Uterus (tissue), 4 donors: ENCODE data around the gene EMD. TPM values are rescaled to one million over a fixed set of nuclear protein-coding genes. Genes with fewer than 3 reads are reported as not detected.

Experiments
- DNase-seq, 2 donors: peaks; one replicate each; pipeline ENCODE4 v3.0.0-alpha.2; 2019 to 2020
- H3K27ac ChIP-seq, 2 donors: fragments of 200-600 bp; sonication (generic); 1 replicate in 1 of 2; 2 replicates in 1 of 2; pipeline ENCODE4 v1.5.1; 2016 to 2018
- H3K27me3 ChIP-seq, 2 donors: fragments of 200-600 bp; sonication (generic); one replicate each; pipeline ENCODE4 v1.5.1; 2018 to 2019; ENCODE audit warnings: control low read depth in 1 of 2
- H3K36me3 ChIP-seq, 2 donors: fragments of 200-600 bp; sonication (generic); one replicate each; pipeline ENCODE4 v1.5.1; 2019; ENCODE audit warnings: control low read depth in 1 of 2
- H3K4me1 ChIP-seq, 2 donors: fragments of 200-600 bp; sonication (generic); one replicate each; pipeline ENCODE4 v1.5.1; 2018 to 2019; ENCODE audit warnings: control low read depth in 1 of 2
- H3K4me3 ChIP-seq, 2 donors: fragments of 200-600 bp; sonication (generic); 1 replicate in 1 of 2; 2 replicates in 1 of 2; pipeline ENCODE4 v1.5.1; 2018 to 2019; ENCODE audit warnings: mild to moderate bottlenecking in 1 of 2
- H3K9me3 ChIP-seq, 2 donors: fragments of 200-600 bp; sonication (generic); one replicate each; pipeline ENCODE4 v1.5.1; 2019; ENCODE audit warnings: control low read depth in 1 of 2
- CTCF ChIP-seq, 4 experiments: fragments of 200-600 bp in 2 of 4; fragments of 450-650 bp in 2 of 4; sonication (generic) in 2 of 4; IDR thresholded peaks; one replicate each; pipeline ENCODE4 v1.5.1; 2016 to 2019; ENCODE audit warnings: antibody characterized with exemption in 4 of 4, mild to moderate bottlenecking in 2 of 4, moderate library complexity in 1 of 4
- POLR2A ChIP-seq, 2 donors: fragments of 450-650 bp; IDR thresholded peaks; one replicate each; pipeline ENCODE4 v1.6.1; 2016; ENCODE audit warnings: antibody characterized with exemption in 2 of 2, mild to moderate bottlenecking in 1 of 2, moderate library complexity in 1 of 2
- intact Hi-C: fragments of 100-400 bp; cut with DNase I; formaldehyde crosslinking; loops from one replicate; pipeline ENCODE4 v1.15.1; 2023; ENCODE audit warnings: low total_unique reads
- total RNA-seq, 4 donors: library from RNA; depleted of rRNA in 3 of 4; stranded (reverse); fragments of >200 nt in 3 of 4; gene quantifications; one replicate each; pipeline versions ENCODE4 v1.1.0 to v1.2.4, GENCODE V29; 2014 to 2023
- donor health status: DM: yes; HTN: yes; CAD: no.

EMD gene
- total RNA-seq, 4 donors from 2014 or later: 13.6 to 118 (median 44.4) TPM

- TF ChIP-seq POLR2A (IDR thresholded peaks at IDR 0.05) (no peak), CTCF (IDR thresholded peaks at IDR 0.05) (no peak)
Measured at GRCh38 chrX:154356596-154356995, 22.5 kb upstream of the EMD start.

GRCh38 chrX:154357205-154357604 is 21.9 kb upstream of the EMD start:
- no peaks in the 10 kb centered on the region for H3K4me1 ChIP-seq
- H3K27ac ChIP-seq: peak overlapping the region in 1 of 2 donors; percentile 43
- TF ChIP-seq CTCF (IDR thresholded peaks at IDR 0.05) (no peak), POLR2A (IDR thresholded peaks at IDR 0.05) (no peak)

More at GRCh38 chrX:154356596-154356995, 22.5 kb upstream of the EMD start:
- Histone ChIP-seq H3K27me3 (no peaks in the 10 kb centered on the region), H3K4me3 (no peak overlapping the region), H3K4me1 (no peaks in the 10 kb centered on the region), H3K27ac (peak overlapping the region in 1 of 2 donors; percentile 43), H3K36me3 (no peaks in the 10 kb centered on the region), H3K9me3 (no peaks in the 10 kb centered on the region)
- no peak for DNase-seq
- intact Hi-C loops: no loop called here

GRCh38 chrX:154358011-154358410 is 21.1 kb upstream of the EMD start:
- no peaks in the 10 kb centered on the region for H3K9me3 ChIP-seq
- no peak overlapping the region for H3K27ac ChIP-seq
- intact Hi-C loops: no loop called here
- no peaks in the 10 kb centered on the region for H3K27me3 ChIP-seq
- TF ChIP-seq CTCF (IDR thresholded peaks at IDR 0.05) (no peak), POLR2A (IDR thresholded peaks at IDR 0.05) (no peak)
- no peak overlapping the region for H3K4me3 ChIP-seq
- H3K36me3 ChIP-seq: no peaks in the 10 kb centered on the region
- DNase-seq: no peak
- no peaks in the 10 kb centered on the region for H3K4me1 ChIP-seq

More at GRCh38 chrX:154357205-154357604, 21.9 kb upstream of the EMD start:
- intact Hi-C loops: no loop called here
- no peaks in the 10 kb centered on the region for H3K27me3 ChIP-seq
- H3K4me3 ChIP-seq: no peak overlapping the region
- H3K36me3 ChIP-seq: no peaks in the 10 kb centered on the region
- DNase-seq: no peak
- H3K9me3 ChIP-seq: no peaks in the 10 kb centered on the region

GRCh38 chrX:154358829-154359228 is 20.3 kb upstream of the EMD start:
- Histone ChIP-seq H3K9me3 (no peaks in the 10 kb centered on the region), H3K36me3 (no peaks in the 10 kb centered on the region), H3K27me3 (no peaks in the 10 kb centered on the region), H3K4me3 (no peak overlapping the region), H3K27ac (peak overlapping the region in 1 of 2 donors; percentile 56), H3K4me1 (no peaks in the 10 kb centered on the region)
- no peak for TF ChIP-seq POLR2A (IDR thresholded peaks at IDR 0.05)
- TF ChIP-seq CTCF (IDR thresholded peaks at IDR 0.05): no peak
- DNase-seq: no peak
- intact Hi-C loops: no loop called here

GRCh38 chrX:154359362-154360154 is 19.5 kb upstream of the EMD start:
- no peak for DNase-seq
- Histone ChIP-seq H3K9me3 (no peaks in the 10 kb centered on the region), H3K27me3 (no peaks in the 10 kb centered on the region), H3K4me1 (no peaks in the 10 kb centered on the region), H3K27ac (peak overlapping the region in 1 of 2 donors; percentile 56), H3K4me3 (no peak overlapping the region), H3K36me3 (no peaks in the 10 kb centered on the region)
- TF ChIP-seq POLR2A (IDR thresholded peaks at IDR 0.05) (no peak), CTCF (IDR thresholded peaks at IDR 0.05) (no peak)
- intact Hi-C loops: no loop called here
